SK-N-SH treated with all-trans-retinoic acid at 6 μM for 48 hours (cell line): Measurements from ENCODE around the gene CEP128.

Experiments used
- ESRRG ChIP-seq: fragments of 250-450 bp; sonication (Bioruptor Pico); IDR thresholded peaks from 2 replicates; pipeline ENCODE4 v1.6.1; 2021; ENCODE audit warnings: mild to moderate bottlenecking
- GLIS3 ChIP-seq: fragments of 250-450 bp; sonication (Bioruptor Pico); IDR thresholded peaks from 2 replicates; pipeline ENCODE4 v1.5.0; 2020; ENCODE audit warnings: mild to moderate bottlenecking, moderate library complexity

- TF ChIP-seq GLIS3 (CRISPR knock-in tag): no peak
- TF ChIP-seq ESRRG (CRISPR knock-in tag): no peak
Measured at GRCh38 chr14:80987235-80988032, 45.9 kb upstream of the CEP128 start.
